GM23338 (cell line): ENCODE results near the gene BLOC1S5.

Experiments
- CREB1 ChIP-seq: fragments of 250-450 bp; sonication (Bioruptor Pico); IDR thresholded peaks from 2 replicates; pipeline ENCODE4 v1.5.0; 2020; ENCODE audit warnings: low read depth, mild to moderate bottlenecking, moderate library complexity
- CTCF ChIP-seq, 2 experiments: fragments of 200-600 bp in 1 of 2; sonication (generic) in 1 of 2; conservative IDR thresholded peaks; 2 replicates each; pipeline versions ENCODE4 v1.5.1 to v1.6.1; 2016 to 2017; ENCODE audit warnings: antibody characterized with exemption in 2 of 2, low read depth in 2 of 2, mild to moderate bottlenecking in 2 of 2, moderate library complexity in 1 of 2
- ETS1 ChIP-seq: IDR thresholded peaks from 2 replicates; pipeline ENCODE4 v1.6.1; 2016; ENCODE audit warnings: antibody characterized with exemption
- EZH2 ChIP-seq: fragments of 200-600 bp; sonication (generic); IDR thresholded peaks from one replicate; pipeline ENCODE4 v1.8.0; 2017; ENCODE audit warnings: antibody characterized with exemption, mild to moderate bottlenecking, low read depth; ENCODE audit not compliant: unreplicated experiment
- EZH2phosphoT487 ChIP-seq: fragments of 200-600 bp; sonication (generic); IDR thresholded peaks from one replicate; pipeline ENCODE4 v1.8.1; 2018; ENCODE audit warnings: antibody characterized with exemption; ENCODE audit not compliant: unreplicated experiment
- JUNB ChIP-seq: IDR thresholded peaks from one replicate; pipeline ENCODE4 v1.6.1; 2016; ENCODE audit warnings: antibody characterized with exemption; ENCODE audit not compliant: unreplicated experiment
- POLR2AphosphoS5 ChIP-seq: IDR thresholded peaks from 2 replicates; pipeline ENCODE4 v1.6.1; 2016; ENCODE audit warnings: antibody characterized with exemption, low read depth
- REST ChIP-seq: IDR thresholded peaks from one replicate; pipeline ENCODE4 v1.6.1; 2018; ENCODE audit warnings: antibody characterized with exemption; ENCODE audit not compliant: unreplicated experiment
- STAT1 ChIP-seq: IDR thresholded peaks from one replicate; pipeline ENCODE4 v1.6.1; 2016; ENCODE audit warnings: antibody characterized with exemption; ENCODE audit not compliant: unreplicated experiment
- ZNF331 ChIP-seq: fragments of 250-450 bp; sonication (Bioruptor Pico); IDR thresholded peaks from 2 replicates; pipeline ENCODE4 v1.5.0; 2020; ENCODE audit warnings: low read depth, mild to moderate bottlenecking, moderate library complexity

- TF ChIP-seq CTCF (conservative IDR thresholded peaks at IDR 0.05; ENCODE audit: low read depth in 2 of 2) (no peak), POLR2AphosphoS5 (no peak), EZH2 (no peak), JUNB (no peak), EZH2phosphoT487 (no peak), REST (no peak), ZNF331 (CRISPR knock-in tag) (no peak), CREB1 (no peak), ETS1 (no peak), STAT1 (no peak)
Observed at GRCh38 chr6:7991536-7991935, 72.7 kb downstream of the BLOC1S5 start.
